Stimulated activated CD4-positive, alpha-beta T cell treated with anti-CD3 and anti-CD28 coated beads, Interleukin-2, amount 100 ng/mL, for 24 hours (primary cell): Measurements from ENCODE around the gene TRPM3.

ENCODE experiments used
- DNase-seq, 2 donors: peaks; one replicate each; pipeline ENCODE4 v3.0.0-alpha.2; 2020

TRPM3 gene

GRCh38 chr9:71121275-71122021, at the start of gene TRPM3:
Gene TRPM3 (minus strand): TSS chr9:71121621. CDS start chr9:71121354, 267 bp downstream.
- DNase-seq: no peak

GRCh38 chr9:71168418-71168817, 47.0 kb upstream of the TRPM3 start:
- DNase-seq: no peak

GRCh38 chr9:71162126-71162525, 40.7 kb upstream of the TRPM3 start:
- no peak for DNase-seq

GRCh38 chr9:71157731-71158130, 36.3 kb upstream of the TRPM3 start:
- DNase-seq: no peak

- DNase-seq: no peak
These were observed 25.9 kb upstream of the TRPM3 start for GRCh38 chr9:71147368-71147767.

- DNase-seq: no peak
These were observed 25.1 kb upstream of the TRPM3 start for GRCh38 chr9:71146511-71146910.

GRCh38 chr9:71145179-71145578, 23.8 kb upstream of the TRPM3 start:
- DNase-seq: no peak

GRCh38 chr9:71144495-71144894, 23.1 kb upstream of the TRPM3 start:
- no peak for DNase-seq

GRCh38 chr9:71136696-71137095, 15.3 kb upstream of the TRPM3 start:
- DNase-seq: no peak

- DNase-seq: no peak
These were observed 9.7 kb upstream of the TRPM3 start for GRCh38 chr9:71131145-71131544.

- DNase-seq: no peak
These were observed 9.1 kb upstream of the TRPM3 start for GRCh38 chr9:71130521-71130920.

- no peak for DNase-seq
These were observed 7.4 kb upstream of the TRPM3 start for GRCh38 chr9:71128796-71129195.

- no peak for DNase-seq
These were observed 5.9 kb upstream of the TRPM3 start for GRCh38 chr9:71127301-71127700.

GRCh38 chr9:71122421-71122820, 1.0 kb upstream of the TRPM3 start:
- no peak for DNase-seq

- no peak for DNase-seq
These were observed 528 bp upstream of the TRPM3 start for GRCh38 chr9:71122022-71122275.

GRCh38 chr9:71120501-71121247, 747 bp downstream of the TRPM3 start:
- DNase-seq: no peak

- no peak for DNase-seq
These were observed 1.7 kb downstream of the TRPM3 start for GRCh38 chr9:71119746-71120145.

- no peak for DNase-seq
These were observed 3.1 kb downstream of the TRPM3 start for GRCh38 chr9:71118324-71118723.

GRCh38 chr9:71115448-71115975, 5.9 kb downstream of the TRPM3 start:
- no peak for DNase-seq

GRCh38 chr9:71112866-71113265, 8.6 kb downstream of the TRPM3 start:
- DNase-seq: no peak

- DNase-seq: no peak
These were observed 12.5 kb downstream of the TRPM3 start for GRCh38 chr9:71108937-71109336.

GRCh38 chr9:71106992-71107391, 14.4 kb downstream of the TRPM3 start:
- DNase-seq: no peak

GRCh38 chr9:71105192-71105591, 16.2 kb downstream of the TRPM3 start:
- no peak for DNase-seq

- no peak for DNase-seq
These were observed 22.6 kb downstream of the TRPM3 start for GRCh38 chr9:71098801-71099200.

GRCh38 chr9:71097671-71098070, 23.8 kb downstream of the TRPM3 start:
- DNase-seq: no peak
